HG02885 (cell line): ENCODE results near the gene SEPHS2.
A peak's percentile ranks its signal among the peaks of the same experiment; 100 is the strongest.
"Not testable (repeated sequence)": the region's sequence is repeated elsewhere in the genome, so short reads cannot be mapped to it uniquely, and the experiment has no call there.

Source experiments
- ATAC-seq: cut with Tn5 transposase; IDR thresholded peaks from one replicate; pipeline ENCODE4 v1.9.1; 2021; ENCODE audit warnings: mild to moderate bottlenecking; ENCODE audit not compliant: unreplicated experiment, poor library complexity

Gene SEPHS2, protein sequence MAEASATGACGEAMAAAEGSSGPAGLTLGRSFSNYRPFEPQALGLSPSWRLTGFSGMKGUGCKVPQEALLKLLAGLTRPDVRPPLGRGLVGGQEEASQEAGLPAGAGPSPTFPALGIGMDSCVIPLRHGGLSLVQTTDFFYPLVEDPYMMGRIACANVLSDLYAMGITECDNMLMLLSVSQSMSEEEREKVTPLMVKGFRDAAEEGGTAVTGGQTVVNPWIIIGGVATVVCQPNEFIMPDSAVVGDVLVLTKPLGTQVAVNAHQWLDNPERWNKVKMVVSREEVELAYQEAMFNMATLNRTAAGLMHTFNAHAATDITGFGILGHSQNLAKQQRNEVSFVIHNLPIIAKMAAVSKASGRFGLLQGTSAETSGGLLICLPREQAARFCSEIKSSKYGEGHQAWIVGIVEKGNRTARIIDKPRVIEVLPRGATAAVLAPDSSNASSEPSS

DNA sequence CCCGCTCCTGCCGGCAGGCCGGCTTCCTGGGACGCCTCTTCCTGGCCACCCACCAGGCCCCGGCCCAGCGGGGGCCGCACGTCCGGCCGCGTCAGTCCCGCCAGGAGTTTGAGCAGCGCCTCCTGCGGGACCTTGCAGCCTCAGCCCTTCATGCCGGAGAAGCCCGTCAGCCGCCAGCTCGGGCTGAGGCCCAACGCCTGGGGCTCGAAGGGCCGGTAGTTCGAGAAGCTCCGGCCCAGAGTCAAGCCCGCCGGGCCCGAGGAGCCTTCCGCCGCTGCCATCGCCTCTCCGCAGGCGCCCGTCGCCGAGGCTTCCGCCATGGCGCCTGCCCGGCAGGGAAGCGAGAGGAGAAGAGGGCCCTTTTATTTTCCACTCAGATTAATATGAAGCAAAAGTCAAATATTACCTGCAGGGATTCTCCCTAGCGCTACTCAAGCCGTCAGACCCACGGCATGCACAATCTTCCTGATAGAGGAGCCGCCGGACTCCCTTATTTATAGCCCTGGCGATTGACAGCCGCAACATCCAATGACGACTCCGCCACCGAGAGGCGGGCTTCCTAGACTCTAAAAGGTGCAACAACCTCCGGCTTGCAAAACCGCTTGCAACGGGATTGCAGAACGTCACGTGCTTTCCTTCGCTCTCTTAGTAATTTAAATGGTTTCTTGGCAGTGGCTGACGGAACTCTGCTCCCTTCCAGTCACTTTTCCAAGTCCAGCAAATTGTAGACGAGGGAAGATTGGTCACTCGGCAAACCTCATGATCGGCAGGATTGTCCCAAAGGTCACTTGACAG lies at the start of gene SEPHS2:
TSS of gene SEPHS2 (minus strand) at position 467 of the 795 bp plus-strand sequence. CDS start at position 320, 147 bp downstream.
- ATAC-seq = peak; percentile 87

DNA sequence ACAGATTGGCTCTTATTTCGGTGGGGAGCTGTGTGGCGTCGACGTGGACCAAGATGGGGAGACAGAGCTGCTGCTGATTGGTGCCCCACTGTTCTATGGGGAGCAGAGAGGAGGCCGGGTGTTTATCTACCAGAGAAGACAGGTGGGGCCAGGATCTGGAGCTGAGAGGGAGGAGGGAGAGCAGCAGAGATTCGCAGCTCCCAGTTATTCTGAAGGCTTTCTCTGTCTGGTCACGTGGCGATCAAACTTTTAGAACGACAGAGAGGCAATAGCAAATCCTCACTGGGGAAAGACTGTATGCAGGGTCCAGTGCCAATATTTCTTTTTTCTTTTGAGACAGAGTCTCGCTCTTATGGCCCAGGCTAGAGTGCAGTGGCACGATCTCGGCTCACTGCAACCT lies 49.0 kb upstream of the SEPHS2 start:
- ATAC-seq = no peak

DNA sequence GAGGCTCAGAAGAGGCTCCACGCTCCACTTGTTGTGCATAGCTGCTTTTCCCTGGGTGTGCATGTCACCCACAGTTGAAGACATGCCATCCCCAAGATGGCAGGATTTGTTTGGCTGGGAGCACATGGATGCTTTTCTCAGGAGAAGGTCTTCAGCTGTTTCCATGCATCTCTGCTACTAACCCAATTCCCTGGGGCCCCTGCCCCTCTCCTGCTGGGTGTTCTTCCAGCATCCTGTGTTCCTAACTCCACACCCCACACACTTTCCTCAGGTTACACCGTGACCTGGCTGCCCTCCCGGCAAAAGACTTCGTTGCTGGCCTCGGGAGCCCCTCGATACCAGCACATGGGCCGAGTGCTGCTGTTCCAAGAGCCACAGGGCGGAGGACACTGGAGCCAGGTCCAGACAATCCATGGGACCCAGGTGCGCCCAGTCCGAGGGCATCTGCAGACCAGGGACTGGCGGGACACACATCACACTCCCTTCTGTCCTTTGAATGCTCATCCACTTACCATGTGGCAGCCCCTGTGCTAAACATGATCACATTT lies 48.3 kb upstream of the SEPHS2 start:
- ATAC-seq = no peak

DNA sequence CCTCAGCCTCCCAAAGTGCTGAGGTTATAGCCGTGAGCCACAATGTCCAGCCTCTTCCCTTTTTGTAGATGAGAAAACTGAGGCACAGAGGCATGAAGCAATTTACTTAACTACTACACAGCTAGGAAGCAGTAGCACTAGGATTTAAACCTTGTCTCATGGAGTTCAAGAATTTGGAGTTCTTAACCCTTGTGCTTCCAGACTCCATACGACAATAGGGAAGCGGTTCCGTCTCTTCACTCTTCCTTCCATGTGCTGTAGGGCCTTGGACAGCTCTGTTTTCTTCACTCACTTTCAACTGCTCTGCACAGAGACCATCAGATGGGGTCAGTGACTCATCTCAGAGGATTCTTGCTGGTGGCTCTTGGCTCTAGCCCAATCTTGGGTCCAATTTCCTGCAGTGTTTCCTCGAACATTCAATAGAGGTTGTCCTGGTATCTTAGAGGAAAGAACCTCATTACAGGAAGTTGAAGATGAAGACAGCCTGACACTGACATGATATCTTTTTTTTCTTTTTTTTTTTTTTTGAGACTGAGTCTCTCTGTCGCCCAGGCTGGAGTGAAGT lies 46.2 kb upstream of the SEPHS2 start:
- no peak for ATAC-seq

DNA sequence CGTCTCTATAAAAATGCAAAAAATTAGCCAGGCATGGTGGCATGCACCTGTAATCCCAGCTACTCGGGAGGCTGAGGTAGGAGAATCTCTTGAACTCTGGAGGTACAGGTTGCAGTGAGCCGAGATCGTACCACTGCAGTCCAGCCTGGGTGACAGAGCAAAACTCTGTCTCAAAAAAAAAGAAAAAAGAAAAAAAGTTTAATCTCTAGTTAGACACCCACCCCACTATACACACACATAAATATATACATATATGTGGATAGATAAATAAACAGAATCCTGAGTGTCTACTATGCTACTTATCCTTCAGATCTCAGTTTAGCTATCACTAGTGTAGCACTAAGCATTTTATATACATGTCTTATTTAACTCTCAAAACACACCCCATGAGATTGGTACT lies 45.6 kb upstream of the SEPHS2 start:
- no peak for ATAC-seq

DNA sequence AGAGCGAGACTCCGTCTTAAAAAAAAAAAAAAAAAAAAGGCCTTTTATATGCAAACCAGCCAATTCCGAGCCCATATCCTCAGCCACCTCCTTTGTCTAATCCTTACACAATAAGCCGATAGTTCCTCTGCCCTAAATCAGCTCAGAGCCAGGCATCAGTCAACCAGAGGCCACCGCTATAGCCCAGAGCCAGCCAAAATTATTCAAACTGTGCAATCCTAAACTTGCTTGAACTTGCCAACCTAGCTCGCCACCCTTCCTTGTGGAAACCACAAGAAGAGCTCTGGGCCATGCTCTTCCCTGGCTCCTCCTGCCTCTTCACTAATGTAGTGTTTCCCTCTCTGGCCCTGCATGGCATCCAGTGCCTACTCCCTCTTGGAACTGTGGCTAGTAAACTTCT lies 44.5 kb upstream of the SEPHS2 start:
- no peak for ATAC-seq

DNA sequence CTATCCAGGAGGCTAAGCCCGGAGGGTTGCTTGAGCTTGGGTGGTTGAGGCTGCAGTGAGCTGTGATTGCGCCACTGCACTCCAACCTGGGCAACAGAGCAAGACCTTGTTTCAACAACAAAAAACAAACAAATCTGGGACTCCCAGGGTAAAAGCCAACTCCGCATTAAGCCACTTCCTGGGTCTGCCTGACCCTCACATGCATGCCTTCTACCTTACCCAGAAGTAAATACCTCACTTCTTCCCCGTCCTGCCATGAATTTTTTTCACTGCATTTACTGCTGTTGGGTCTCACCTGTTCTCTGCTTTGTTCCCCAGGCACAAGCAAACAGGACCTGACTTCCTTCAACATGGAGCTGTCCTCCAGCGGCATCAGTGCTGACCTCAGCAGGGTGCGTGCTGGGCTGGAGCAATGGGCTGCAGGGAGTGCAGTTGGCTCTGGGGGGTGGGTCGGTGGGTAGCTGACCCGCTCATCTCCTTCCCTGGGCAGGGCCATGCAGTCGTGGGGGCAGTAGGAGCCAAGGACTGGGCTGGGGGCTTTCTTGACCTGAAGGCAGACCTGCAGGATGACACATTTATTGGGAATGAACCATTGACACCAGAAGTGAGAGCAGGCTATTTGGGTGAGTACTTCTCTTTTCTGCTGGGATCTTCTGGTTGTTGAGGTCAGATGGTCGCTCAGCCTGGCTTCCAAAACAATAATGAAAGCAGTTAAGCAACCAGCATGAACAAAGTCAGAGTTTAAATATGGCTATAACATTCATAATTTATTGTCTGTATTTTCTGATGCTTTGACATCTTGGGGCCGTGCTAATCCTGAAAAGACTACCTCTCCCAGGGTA lies 43.3 kb upstream of the SEPHS2 start:
- ATAC-seq = no peak

DNA sequence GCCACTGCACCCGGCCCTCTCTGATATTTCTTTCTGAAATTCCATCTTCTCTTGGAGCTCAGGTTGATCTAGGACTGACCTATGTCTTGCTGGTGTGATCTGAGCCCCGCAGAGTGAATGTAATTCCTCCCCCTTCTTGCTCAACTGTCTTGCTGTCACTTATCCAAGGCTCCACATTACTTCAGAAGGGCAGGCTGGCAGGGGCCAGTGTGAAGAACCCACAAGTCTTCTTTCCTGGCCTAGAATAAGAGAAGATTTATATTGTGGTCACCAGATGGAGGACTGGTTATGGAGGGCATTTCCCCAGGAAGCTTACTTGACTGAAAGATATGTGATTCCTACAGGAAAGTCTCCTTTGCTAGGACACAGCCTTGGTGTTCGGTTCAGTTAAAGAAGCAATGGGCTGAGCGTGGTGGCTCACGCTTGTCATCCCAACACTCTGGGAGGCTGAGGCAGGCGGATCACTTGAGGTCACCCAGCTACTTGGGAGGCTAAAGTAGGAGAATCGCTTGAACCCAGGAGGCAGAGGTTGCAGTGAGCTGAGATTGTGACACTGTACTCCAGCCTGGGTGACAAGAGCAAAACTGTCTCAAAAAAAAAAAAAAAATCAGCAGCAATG lies 40.3 kb upstream of the SEPHS2 start:
- ATAC-seq = no peak

DNA sequence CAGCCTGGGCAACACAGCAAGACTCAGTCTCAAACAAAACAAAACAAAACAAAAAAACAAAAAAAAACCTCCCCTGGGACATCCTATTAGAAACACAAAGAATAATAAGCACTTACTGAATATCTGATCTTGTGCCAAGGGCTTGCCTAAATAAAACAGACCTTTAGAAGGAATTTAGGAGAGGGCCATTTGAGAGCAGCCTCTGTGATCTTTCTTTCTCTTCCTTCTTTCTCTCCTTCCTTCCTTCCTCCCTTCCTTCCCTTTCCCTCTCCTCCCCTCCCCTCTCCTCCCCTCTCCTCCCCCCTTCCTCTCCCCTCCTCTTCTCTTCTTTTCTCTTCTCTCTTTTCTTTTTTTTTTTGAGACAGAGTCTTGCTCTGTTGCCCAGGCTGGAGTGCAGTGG lies 39.2 kb upstream of the SEPHS2 start:
- ATAC-seq = no peak

DNA sequence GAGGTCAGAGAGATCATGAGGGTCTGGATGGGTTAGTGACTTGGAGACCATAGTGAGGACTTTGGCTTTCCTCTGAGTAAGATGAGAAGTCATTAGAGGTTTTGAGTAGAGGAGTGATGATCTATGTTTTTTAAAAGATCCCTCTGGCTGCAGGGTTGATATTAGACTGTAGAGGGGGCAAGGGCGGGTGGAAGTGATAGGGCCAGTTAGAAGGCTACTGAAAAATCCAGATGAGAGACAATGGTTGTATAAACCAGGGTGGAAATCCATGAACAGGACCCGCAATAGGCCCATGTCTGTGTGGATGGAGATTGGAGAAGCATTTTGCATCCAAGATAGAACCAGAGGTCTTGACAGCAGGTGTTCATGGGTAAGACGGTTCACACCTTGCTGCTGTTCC lies 36.7 kb upstream of the SEPHS2 start:
- no peak for ATAC-seq

DNA sequence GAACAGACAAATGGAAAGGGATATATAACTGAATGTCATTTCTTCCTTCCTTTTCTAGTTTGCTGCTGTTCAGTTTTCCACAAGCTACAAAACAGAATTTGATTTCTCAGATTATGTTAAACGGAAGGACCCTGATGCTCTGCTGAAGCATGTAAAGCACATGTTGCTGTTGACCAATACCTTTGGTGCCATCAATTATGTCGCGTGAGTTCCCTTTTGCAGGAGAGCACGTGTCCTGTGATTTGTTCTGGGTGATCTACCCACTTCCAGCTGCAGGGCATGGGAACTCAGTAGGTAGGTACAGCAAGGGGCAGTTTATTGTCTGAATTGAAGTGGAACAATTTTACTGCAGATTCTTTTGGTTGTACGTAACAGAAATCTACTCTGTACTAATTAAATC lies 35.7 kb upstream of the SEPHS2 start:
- no peak for ATAC-seq

DNA sequence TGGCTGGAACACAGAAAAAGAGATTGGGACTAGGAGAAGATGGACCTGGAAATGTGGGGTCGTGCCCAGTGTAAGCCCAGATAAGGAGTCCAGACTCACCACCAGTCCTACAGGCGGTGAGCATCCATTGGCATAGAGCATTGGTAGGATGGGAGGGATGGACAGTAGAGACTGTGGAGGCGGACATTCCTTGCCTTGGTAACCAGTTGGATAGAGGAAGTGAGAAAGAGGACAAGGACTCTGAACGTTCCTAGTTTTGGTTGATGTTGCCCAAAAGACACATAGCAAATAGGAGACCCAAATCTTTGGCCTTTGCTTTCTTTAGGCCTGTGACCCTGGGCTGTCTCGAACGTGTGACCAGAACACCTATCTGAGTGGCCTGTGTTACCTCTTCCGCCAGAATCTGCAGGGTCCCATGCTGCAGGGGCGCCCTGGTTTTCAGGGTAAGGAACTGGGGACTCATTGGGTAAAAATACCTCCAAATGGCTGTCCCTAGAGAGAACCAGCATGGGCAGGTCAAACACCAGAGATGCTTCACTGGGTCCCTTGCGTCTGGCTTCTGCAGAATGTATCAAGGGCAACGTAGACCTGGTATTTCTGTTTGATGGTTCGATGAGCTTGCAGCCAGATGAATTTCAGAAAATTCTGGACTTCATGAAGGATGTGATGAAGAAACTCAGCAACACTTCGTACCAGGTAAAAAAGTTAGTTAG lies 33.2 kb upstream of the SEPHS2 start:
- no peak for ATAC-seq

DNA sequence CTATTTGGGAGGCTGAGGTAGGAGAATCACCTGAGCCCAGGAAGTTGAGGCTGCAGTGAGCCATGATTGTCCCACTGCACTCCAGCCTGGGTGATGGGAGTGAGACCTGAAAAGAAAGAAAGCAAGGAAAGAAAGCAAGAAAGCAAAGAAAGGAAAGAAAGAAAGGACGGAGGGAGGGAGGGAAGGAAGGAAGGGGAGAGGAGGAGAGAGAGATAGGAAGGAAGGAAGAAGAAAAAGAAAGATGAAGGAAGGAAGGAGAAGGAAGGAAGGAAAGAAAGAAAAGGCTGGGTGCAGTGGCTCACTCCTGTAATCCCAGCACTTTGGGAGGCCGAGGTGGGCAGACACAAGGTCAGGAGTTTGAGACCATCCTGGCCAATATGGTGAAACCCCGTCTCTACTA lies 32.1 kb upstream of the SEPHS2 start:
- not testable (repeated sequence) for ATAC-seq

DNA sequence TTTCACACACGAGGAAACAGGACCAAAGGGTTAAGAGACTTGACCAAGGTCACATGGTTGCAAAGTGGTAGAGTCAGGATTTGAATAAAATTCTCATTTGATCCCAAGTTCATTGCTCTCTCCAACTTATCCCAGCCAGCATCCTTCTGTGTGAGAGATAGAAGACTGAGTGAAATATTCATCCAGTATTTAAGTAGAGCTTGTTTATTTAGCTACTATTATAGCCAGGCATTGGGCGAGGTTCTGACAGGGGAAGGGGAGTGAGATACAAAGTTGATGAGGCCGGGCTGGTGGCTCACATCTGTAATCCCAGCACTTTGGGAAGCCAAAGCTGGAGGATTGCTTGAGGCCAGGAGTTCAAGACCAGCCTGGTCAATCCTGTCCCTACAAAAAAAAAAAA lies 31.3 kb upstream of the SEPHS2 start:
- no peak for ATAC-seq

DNA sequence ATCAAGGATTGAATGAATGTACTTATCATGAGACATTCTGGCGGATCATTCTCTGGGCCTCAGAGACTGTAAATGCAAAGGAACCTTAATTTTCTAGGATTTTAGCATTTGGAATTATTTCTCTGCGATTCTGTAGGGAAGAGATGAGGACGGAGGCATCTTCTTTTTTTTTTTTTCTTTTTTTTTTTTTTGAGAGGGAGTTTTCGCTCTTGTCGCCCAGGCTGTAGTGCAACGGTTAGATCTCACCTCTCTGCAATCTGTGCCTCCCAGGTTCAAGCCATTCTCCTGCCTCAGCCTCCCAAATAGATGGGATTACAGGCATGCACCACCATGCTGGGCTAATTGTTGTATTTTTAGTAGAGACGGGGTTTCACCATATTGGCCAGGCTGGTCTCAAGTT lies 29.0 kb upstream of the SEPHS2 start:
- ATAC-seq = no peak

DNA sequence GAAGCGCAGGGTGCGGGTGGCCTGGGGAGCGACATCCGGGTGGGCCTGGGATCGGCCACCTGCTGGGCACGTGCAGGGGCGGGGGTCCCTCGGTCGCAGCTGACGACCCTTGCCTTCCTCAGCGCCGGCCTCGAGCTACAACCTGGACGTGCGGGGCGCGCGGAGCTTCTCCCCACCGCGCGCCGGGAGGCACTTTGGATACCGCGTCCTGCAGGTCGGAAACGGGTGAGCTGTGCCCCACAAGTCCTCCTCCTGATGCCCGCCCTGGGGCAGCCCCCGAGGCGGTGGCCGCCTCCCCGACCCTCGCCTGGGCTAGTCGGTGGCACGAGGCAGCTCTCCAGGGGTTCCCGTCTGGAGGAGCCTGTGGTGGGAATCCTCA lies 28.4 kb upstream of the SEPHS2 start:
- ATAC-seq = no peak

DNA sequence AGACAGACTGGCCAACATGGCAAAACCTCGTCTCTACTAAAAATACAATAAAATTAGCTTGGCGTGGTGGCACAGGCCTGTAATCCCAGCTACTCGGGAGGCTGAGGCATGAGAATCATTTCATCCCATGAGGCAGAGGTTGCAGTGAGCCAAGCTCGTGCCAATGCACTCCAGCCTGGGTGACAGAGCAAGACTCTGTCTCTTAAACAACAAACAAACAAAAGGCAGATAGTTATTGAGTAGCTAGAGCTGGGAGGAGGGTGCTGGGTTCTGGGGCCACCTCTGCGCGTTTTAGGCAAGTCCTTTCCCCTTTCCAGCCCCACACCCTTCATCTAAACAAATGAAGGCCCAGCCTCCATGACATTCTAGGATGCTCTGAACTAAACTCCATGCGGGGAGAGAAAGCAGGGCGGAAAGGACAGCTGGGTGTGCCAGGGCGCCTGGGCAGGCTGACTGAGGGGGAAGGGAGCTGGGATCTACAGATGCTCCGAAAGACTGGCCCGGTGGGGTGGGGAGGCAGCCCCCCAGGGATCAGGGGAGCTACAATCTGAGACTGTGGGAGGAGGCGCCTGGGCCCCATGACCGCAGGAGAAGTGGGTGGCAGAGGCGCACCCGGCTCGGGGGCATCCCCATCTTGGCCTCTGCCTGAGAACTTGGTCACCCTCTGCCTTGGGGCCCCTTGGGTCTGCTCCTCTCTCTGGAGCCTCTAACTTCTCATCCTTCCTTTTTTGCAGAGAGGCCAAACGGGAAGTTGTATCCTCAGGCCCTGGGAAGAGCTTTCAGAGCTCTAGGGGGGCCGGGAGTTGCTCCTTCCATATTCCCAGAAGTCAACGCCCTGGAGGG lies 27.8 kb upstream of the SEPHS2 start:
- peak; percentile 33 for ATAC-seq

DNA sequence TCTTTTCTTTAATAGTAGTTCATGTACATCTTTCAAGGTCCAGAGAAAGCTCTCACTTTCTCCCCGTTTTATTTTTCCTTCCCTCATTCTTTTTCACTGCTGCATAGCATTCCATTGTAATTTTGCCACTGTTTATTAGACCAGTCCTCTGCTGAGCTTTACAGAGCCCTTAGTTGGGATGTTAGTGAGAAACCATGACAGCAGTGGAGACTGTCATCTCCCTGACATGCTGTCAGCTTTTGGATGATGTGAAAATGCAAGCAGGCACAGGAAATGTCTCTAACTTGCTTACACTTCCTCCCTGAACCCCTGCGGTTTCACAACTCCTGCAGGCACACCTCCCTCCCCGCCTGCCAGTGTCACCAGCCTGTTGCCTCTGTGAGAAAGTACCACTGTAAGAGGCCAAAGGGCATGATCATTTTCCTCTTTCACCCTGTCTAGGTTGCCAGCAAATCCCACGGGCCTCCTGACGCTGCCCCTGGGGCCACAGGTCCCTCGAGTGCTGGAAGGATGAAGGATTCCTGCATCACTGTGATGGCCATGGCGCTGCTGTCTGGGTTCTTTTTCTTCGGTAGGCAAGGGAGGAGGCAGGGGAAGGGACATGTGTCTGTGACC lies 26.8 kb upstream of the SEPHS2 start, which contains the start of gene ITGAL:
TSS of gene ITGAL (plus strand) at position 415 of the 615 bp plus-strand sequence. CDS start at position 511, 96 bp downstream.
- peak; percentile 50 for ATAC-seq
